Measurements from ENCODE around the gene RAB11FIP2.

The RAB11FIP2 gene

GRCh38 chr10:117980755-117981702 lies 65.7 kb downstream of the RAB11FIP2 start:
- no peak for TF ChIP-seq EGR1 (IDR thresholded peaks at IDR 0.05)
- TF ChIP-seq USF1 (IDR thresholded peaks at IDR 0.05): no peak
- TF ChIP-seq YY1 (IDR thresholded peaks at IDR 0.05; ENCODE audit: low read depth): no peak
- TF ChIP-seq ZBTB7A (IDR thresholded peaks at IDR 0.05; ENCODE audit: low read depth): no peak
- TF ChIP-seq NFIC (IDR thresholded peaks at IDR 0.05): no peak
- TF ChIP-seq REST (IDR thresholded peaks at IDR 0.05; ENCODE audit: low read depth): no peak
- no peak for TF ChIP-seq CEBPB (IDR thresholded peaks at IDR 0.05)
- no peak for TF ChIP-seq CREB1 (IDR thresholded peaks at IDR 0.05; ENCODE audit: low read depth)
- no peak for TF ChIP-seq MAX (IDR thresholded peaks at IDR 0.05)
- no peak for TF ChIP-seq FOXM1 (IDR thresholded peaks at IDR 0.05; ENCODE audit: borderline replicate concordance, low read depth)
- no peak for TF ChIP-seq TAF1 (IDR thresholded peaks at IDR 0.05; ENCODE audit: low read depth)
- TF ChIP-seq EP300 (IDR thresholded peaks at IDR 0.05; ENCODE audit: borderline replicate concordance): no peak
- no peak for TF ChIP-seq TCF12 (IDR thresholded peaks at IDR 0.05; ENCODE audit: low read depth)
- TF ChIP-seq TEAD4 (IDR thresholded peaks at IDR 0.05): no peak
- no peak for TF ChIP-seq RAD21 (IDR thresholded peaks at IDR 0.05; ENCODE audit: low read depth)

- TF ChIP-seq EGR1 (IDR thresholded peaks at IDR 0.05): no peak
- TF ChIP-seq YY1 (IDR thresholded peaks at IDR 0.05; ENCODE audit: low read depth): no peak
- TF ChIP-seq TAF1 (IDR thresholded peaks at IDR 0.05; ENCODE audit: low read depth): no peak
- no peak for TF ChIP-seq TCF12 (IDR thresholded peaks at IDR 0.05; ENCODE audit: low read depth)
- no peak for TF ChIP-seq FOXM1 (IDR thresholded peaks at IDR 0.05; ENCODE audit: borderline replicate concordance, low read depth)
- no peak for TF ChIP-seq ZBTB7A (IDR thresholded peaks at IDR 0.05; ENCODE audit: low read depth)
- TF ChIP-seq MAX (IDR thresholded peaks at IDR 0.05): no peak
- TF ChIP-seq RAD21 (IDR thresholded peaks at IDR 0.05; ENCODE audit: low read depth): no peak
- no peak for TF ChIP-seq REST (IDR thresholded peaks at IDR 0.05; ENCODE audit: low read depth)
- no peak for TF ChIP-seq EP300 (IDR thresholded peaks at IDR 0.05; ENCODE audit: borderline replicate concordance)
- no peak for TF ChIP-seq CEBPB (IDR thresholded peaks at IDR 0.05)
- no peak for TF ChIP-seq TEAD4 (IDR thresholded peaks at IDR 0.05)
- no peak for TF ChIP-seq CREB1 (IDR thresholded peaks at IDR 0.05; ENCODE audit: low read depth)
- TF ChIP-seq NFIC (IDR thresholded peaks at IDR 0.05): no peak
- TF ChIP-seq USF1 (IDR thresholded peaks at IDR 0.05): no peak
Measured at GRCh38 chr10:117980216-117980615, 66.5 kb downstream of the RAB11FIP2 start.

GRCh38 chr10:117972168-117972837 lies 74.4 kb downstream of the RAB11FIP2 start:
- TF ChIP-seq TCF12 (IDR thresholded peaks at IDR 0.05; ENCODE audit: low read depth) (no peak), FOXM1 (IDR thresholded peaks at IDR 0.05; ENCODE audit: borderline replicate concordance, low read depth) (no peak), RAD21 (IDR thresholded peaks at IDR 0.05; ENCODE audit: low read depth) (no peak), USF1 (IDR thresholded peaks at IDR 0.05) (no peak), CEBPB (IDR thresholded peaks at IDR 0.05) (no peak), REST (IDR thresholded peaks at IDR 0.05; ENCODE audit: low read depth) (no peak), ZBTB7A (IDR thresholded peaks at IDR 0.05; ENCODE audit: low read depth) (no peak), EGR1 (IDR thresholded peaks at IDR 0.05) (no peak), TEAD4 (IDR thresholded peaks at IDR 0.05) (no peak)

Data from Ishikawa (cell line).